WTC11 (cell line): ENCODE results near the gene PLEKHA6. TPM values are rescaled to one million over a fixed set of nuclear protein-coding genes. Genes with fewer than 3 reads are reported as not detected.

Source experiments
- ATAC-seq: fragments of 200-7000 bp; cut with Tn5 transposase; 2 replicates; pipeline ENCODE4 v1.10.0; 2021; ENCODE audit warnings: mild to moderate bottlenecking, moderate library complexity
- CTCF ChIA-PET: fragments of 300-600 bp; sonication (Branson Sonifier 250); formaldehyde crosslinking; loops from one replicate; lab custom pipeline; 2021; ENCODE audit warnings: antibody characterized with exemption; lab: Charles Lee
- POLR2A ChIA-PET: fragments of 350-600 bp; sonication (Branson Sonifier 250); formaldehyde crosslinking; loops from one replicate; lab custom pipeline; 2021; ENCODE audit warnings: antibody characterized with exemption; lab: Charles Lee
- DNase-seq: peaks from one replicate; pipeline ENCODE4 v3.0.0; 2021; ENCODE audit warnings: low spot score
- H3K27ac Mint-ChIP-seq: 2 replicates; pipeline ENCODE4 v1.8.0; 2021; ENCODE audit warnings: mixed read lengths
- H3K27me3 Mint-ChIP-seq: 2 replicates; pipeline ENCODE4 v1.8.0; 2021; ENCODE audit warnings: low read depth, mild to moderate bottlenecking, moderate library complexity, mixed read lengths
- H3K36me3 Mint-ChIP-seq: 2 replicates; pipeline ENCODE4 v1.8.0; 2021; ENCODE audit warnings: mixed read lengths
- H3K4me1 Mint-ChIP-seq: 2 replicates; pipeline ENCODE4 v1.8.0; 2022; ENCODE audit warnings: mixed read lengths
- H3K4me3 Mint-ChIP-seq: 2 replicates; pipeline ENCODE4 v1.8.0; 2021; ENCODE audit warnings: mild to moderate bottlenecking, moderate library complexity, mixed read lengths
- H3K9me3 Mint-ChIP-seq: 2 replicates; pipeline ENCODE4 v1.8.0; 2021; ENCODE audit warnings: mixed read lengths
- E2F5 ChIP-seq: sonication (generic); formaldehyde crosslinking; IDR thresholded peaks from 2 replicates; pipeline ENCODE4 v1.8.1; 2022; ENCODE audit warnings: mild to moderate bottlenecking, moderate library complexity, missing genetic modification reagents
- ELF4 ChIP-seq: sonication (generic); formaldehyde crosslinking; IDR thresholded peaks from 2 replicates; pipeline ENCODE4 v1.8.1; 2022; ENCODE audit warnings: low read depth, mild to moderate bottlenecking, moderate library complexity, missing genetic modification reagents
- ERG ChIP-seq: fragments of 250-450 bp; sonication (Bioruptor Pico); IDR thresholded peaks from 2 replicates; pipeline ENCODE4 v1.8.0; 2021; ENCODE audit warnings: mild to moderate bottlenecking
- JAZF1 ChIP-seq: fragments of 250-450 bp; sonication (Bioruptor Pico); IDR thresholded peaks from 2 replicates; pipeline ENCODE4 v1.9.0; 2021; ENCODE audit warnings: moderate library complexity, mild to moderate bottlenecking, inconsistent platforms
- NFYB ChIP-seq: sonication (generic); formaldehyde crosslinking; conservative IDR thresholded peaks from 2 replicates; pipeline ENCODE4 v1.8.0; 2022; ENCODE audit warnings: low read depth, missing genetic modification reagents
- RELA ChIP-seq: sonication (generic); formaldehyde crosslinking; IDR thresholded peaks from 2 replicates; pipeline ENCODE4 v1.8.1; 2022; ENCODE audit warnings: missing genetic modification reagents, mild to moderate bottlenecking, borderline replicate concordance
- RORB ChIP-seq: fragments of 250-450 bp; sonication (Bioruptor Pico); IDR thresholded peaks from 2 replicates; pipeline ENCODE4 v1.9.0; 2021; ENCODE audit warnings: mild to moderate bottlenecking
- ZBTB21 ChIP-seq: sonication (generic); formaldehyde crosslinking; IDR thresholded peaks from 2 replicates; pipeline ENCODE4 v1.8.1; 2023; ENCODE audit warnings: mild to moderate bottlenecking, missing genetic modification reagents, borderline replicate concordance
- ZNF219 ChIP-seq: sonication (generic); formaldehyde crosslinking; IDR thresholded peaks from 2 replicates; pipeline ENCODE4 v1.8.0; 2023; ENCODE audit warnings: missing genetic modification reagents, mild to moderate bottlenecking, borderline replicate concordance
- ZNF396 ChIP-seq: fragments of 250-450 bp; sonication (Bioruptor Pico); IDR thresholded peaks from 2 replicates; pipeline ENCODE4 v1.8.0; 2021; ENCODE audit warnings: mild to moderate bottlenecking, moderate library complexity, borderline replicate concordance
- ZNF416 ChIP-seq: fragments of 250-450 bp; sonication (Bioruptor Pico); IDR thresholded peaks from 2 replicates; pipeline ENCODE4 v1.9.0; 2021; ENCODE audit warnings: mild to moderate bottlenecking, inconsistent platforms
- ZSCAN18 ChIP-seq: fragments of 250-450 bp; sonication (Bioruptor Pico); IDR thresholded peaks from 2 replicates; pipeline ENCODE4 v2.1.2; 2022; ENCODE audit warnings: mild to moderate bottlenecking, moderate library complexity
- total RNA-seq: library from RNA; stranded (reverse); gene quantifications from 3 replicates; pipeline ENCODE4 v1.2.3, GENCODE V29; 2021
- TF ChIP-seq, protein P1 (sequence below): sonication (generic); formaldehyde crosslinking; IDR thresholded peaks from 2 replicates; pipeline ENCODE4 v1.8.0; 2023; ENCODE audit warnings: missing genetic modification reagents, mild to moderate bottlenecking, borderline replicate concordance
- TF ChIP-seq, protein P2 (sequence below): sonication (generic); formaldehyde crosslinking; IDR thresholded peaks from 2 replicates; pipeline ENCODE4 v1.8.1; 2023; ENCODE audit warnings: mild to moderate bottlenecking, missing genetic modification reagents
- TF ChIP-seq, protein P3 (sequence below): sonication (generic); formaldehyde crosslinking; IDR thresholded peaks from 2 replicates; pipeline ENCODE4 v1.8.0; 2022; ENCODE audit warnings: mild to moderate bottlenecking, missing genetic modification reagents
- TF ChIP-seq, protein P4 (sequence below): fragments of 250-450 bp; sonication (Bioruptor Pico); IDR thresholded peaks from 2 replicates; pipeline ENCODE4 v1.9.0; 2021; ENCODE audit warnings: mild to moderate bottlenecking

Gene PLEKHA6
- total RNA-seq, 1 experiment from 2014 or later = 11.6 TPM

DNA sequence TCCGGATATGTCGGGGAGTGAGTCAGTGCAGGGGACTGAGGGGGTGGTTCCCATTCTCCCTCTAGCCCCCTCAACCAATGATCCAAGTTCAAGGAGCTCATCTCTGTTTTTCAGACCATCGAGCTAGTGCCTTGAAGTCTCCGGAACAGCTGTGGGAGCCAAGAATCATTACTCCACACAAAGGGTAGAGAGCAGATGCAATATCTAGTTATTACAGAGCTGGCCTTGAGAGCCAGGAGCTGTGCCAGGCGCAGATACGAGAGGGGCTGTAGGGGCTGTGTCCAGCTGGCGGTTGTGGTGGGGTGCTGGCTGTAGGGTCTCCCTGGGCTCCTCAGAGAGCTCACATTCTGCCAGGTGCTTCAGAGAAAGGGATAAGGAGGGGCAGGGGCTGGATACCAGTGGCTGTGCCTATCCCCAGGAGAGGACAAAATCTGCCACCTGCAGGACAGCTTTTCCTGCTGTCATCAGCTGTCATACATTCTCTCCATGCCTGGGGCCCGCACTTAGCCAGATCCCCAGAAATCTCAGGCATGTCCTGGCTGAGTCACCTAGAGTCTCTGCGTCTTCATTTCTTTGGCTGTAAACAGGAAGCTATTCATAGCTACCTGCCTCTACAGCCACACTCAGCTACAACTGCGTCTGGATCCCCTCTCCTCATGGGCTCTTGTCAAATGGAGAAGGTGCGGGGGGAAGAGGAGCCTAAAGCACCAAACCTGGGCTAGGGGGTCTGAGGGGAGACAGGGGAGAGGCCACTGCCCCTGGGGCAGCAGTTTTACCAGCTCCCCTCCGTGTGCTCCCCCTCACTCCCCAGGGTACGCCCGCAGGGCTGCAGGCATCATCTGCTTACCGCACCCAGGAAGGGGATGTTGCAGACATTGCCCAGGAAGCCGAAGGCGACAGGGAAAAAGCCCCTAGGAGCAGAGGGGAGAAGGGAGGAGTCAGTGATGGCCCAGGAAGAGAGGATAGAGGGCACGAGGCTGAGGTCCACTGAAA is 161.1 kb downstream of the PLEKHA6 start (continued):
- TF ChIP-seq, protein P1, sequence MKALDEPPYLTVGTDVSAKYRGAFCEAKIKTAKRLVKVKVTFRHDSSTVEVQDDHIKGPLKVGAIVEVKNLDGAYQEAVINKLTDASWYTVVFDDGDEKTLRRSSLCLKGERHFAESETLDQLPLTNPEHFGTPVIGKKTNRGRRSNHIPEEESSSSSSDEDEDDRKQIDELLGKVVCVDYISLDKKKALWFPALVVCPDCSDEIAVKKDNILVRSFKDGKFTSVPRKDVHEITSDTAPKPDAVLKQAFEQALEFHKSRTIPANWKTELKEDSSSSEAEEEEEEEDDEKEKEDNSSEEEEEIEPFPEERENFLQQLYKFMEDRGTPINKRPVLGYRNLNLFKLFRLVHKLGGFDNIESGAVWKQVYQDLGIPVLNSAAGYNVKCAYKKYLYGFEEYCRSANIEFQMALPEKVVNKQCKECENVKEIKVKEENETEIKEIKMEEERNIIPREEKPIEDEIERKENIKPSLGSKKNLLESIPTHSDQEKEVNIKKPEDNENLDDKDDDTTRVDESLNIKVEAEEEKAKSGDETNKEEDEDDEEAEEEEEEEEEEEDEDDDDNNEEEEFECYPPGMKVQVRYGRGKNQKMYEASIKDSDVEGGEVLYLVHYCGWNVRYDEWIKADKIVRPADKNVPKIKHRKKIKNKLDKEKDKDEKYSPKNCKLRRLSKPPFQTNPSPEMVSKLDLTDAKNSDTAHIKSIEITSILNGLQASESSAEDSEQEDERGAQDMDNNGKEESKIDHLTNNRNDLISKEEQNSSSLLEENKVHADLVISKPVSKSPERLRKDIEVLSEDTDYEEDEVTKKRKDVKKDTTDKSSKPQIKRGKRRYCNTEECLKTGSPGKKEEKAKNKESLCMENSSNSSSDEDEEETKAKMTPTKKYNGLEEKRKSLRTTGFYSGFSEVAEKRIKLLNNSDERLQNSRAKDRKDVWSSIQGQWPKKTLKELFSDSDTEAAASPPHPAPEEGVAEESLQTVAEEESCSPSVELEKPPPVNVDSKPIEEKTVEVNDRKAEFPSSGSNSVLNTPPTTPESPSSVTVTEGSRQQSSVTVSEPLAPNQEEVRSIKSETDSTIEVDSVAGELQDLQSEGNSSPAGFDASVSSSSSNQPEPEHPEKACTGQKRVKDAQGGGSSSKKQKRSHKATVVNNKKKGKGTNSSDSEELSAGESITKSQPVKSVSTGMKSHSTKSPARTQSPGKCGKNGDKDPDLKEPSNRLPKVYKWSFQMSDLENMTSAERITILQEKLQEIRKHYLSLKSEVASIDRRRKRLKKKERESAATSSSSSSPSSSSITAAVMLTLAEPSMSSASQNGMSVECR (CRISPR knock-in tag) = no peak
- TF ChIP-seq, protein P2, sequence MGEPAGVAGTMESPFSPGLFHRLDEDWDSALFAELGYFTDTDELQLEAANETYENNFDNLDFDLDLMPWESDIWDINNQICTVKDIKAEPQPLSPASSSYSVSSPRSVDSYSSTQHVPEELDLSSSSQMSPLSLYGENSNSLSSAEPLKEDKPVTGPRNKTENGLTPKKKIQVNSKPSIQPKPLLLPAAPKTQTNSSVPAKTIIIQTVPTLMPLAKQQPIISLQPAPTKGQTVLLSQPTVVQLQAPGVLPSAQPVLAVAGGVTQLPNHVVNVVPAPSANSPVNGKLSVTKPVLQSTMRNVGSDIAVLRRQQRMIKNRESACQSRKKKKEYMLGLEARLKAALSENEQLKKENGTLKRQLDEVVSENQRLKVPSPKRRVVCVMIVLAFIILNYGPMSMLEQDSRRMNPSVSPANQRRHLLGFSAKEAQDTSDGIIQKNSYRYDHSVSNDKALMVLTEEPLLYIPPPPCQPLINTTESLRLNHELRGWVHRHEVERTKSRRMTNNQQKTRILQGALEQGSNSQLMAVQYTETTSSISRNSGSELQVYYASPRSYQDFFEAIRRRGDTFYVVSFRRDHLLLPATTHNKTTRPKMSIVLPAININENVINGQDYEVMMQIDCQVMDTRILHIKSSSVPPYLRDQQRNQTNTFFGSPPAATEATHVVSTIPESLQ (CRISPR knock-in tag) = no peak
- TF ChIP-seq RORB (CRISPR knock-in tag) (no peak), JAZF1 (CRISPR knock-in tag) (no peak), ELF4 (CRISPR knock-in tag) (no peak), RELA (CRISPR knock-in tag) (no peak), E2F5 (no peak), ZBTB21 (CRISPR knock-in tag) (no peak), ZNF396 (CRISPR knock-in tag) (no peak), ZNF219 (CRISPR knock-in tag) (no peak)
- TF ChIP-seq, protein P3, sequence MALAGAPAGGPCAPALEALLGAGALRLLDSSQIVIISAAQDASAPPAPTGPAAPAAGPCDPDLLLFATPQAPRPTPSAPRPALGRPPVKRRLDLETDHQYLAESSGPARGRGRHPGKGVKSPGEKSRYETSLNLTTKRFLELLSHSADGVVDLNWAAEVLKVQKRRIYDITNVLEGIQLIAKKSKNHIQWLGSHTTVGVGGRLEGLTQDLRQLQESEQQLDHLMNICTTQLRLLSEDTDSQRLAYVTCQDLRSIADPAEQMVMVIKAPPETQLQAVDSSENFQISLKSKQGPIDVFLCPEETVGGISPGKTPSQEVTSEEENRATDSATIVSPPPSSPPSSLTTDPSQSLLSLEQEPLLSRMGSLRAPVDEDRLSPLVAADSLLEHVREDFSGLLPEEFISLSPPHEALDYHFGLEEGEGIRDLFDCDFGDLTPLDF (CRISPR knock-in tag) = no peak
- TF ChIP-seq, protein P4, sequence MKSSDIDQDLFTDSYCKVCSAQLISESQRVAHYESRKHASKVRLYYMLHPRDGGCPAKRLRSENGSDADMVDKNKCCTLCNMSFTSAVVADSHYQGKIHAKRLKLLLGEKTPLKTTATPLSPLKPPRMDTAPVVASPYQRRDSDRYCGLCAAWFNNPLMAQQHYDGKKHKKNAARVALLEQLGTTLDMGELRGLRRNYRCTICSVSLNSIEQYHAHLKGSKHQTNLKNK (CRISPR knock-in tag) = no peak
- TF ChIP-seq, all 79 proteins: peak for 0

GRCh38 chr1:204197068-204197467 is 162.7 kb downstream of the PLEKHA6 start:
- ATAC-seq = no peak
- POLR2A ChIA-PET = no interaction called here
- no peak overlapping the region for H3K27ac Mint-ChIP-seq
- TF ChIP-seq RORB (CRISPR knock-in tag) (no peak), ZSCAN18 (CRISPR knock-in tag) (no peak), RELA (CRISPR knock-in tag) (no peak), NFYB (CRISPR knock-in tag) (no peak), ERG (no peak), ZNF416 (CRISPR knock-in tag) (no peak)
- TF ChIP-seq, all 79 proteins: peak for 0
- peaks cover 6% of the 10 kb centered on the region; the same call in 1 of the 2 replicates for H3K9me3 Mint-ChIP-seq
- CTCF ChIA-PET = interaction anchor here (1.0 to 4.4 kb wide), 4 partner anchors 10 to 202 kb away, joined by 3 to 59 read pairs (median 34); partner anchors contain the start of gene GOLT1A
- no peaks in the 10 kb centered on the region for H3K36me3 Mint-ChIP-seq
- no peak overlapping the region for H3K4me3 Mint-ChIP-seq
- H3K4me1 Mint-ChIP-seq = peaks cover 12% of the 10 kb centered on the region
- DNase-seq = no peak
- H3K27me3 Mint-ChIP-seq = peaks cover 20% of the 10 kb centered on the region
